WTC11 (cell line): ENCODE data around the gene SERPINE1. TPM values are rescaled to one million over a fixed set of nuclear protein-coding genes. Genes with fewer than 3 reads are reported as not detected.

Experiments
- ATAC-seq: fragments of 200-7000 bp; cut with Tn5 transposase; 2 replicates; pipeline ENCODE4 v1.10.0; 2021; ENCODE audit warnings: mild to moderate bottlenecking, moderate library complexity
- CTCF ChIA-PET: fragments of 300-600 bp; sonication (Branson Sonifier 250); formaldehyde crosslinking; loops from one replicate; lab custom pipeline; 2021; ENCODE audit warnings: antibody characterized with exemption; lab: Charles Lee
- POLR2A ChIA-PET: fragments of 350-600 bp; sonication (Branson Sonifier 250); formaldehyde crosslinking; loops from one replicate; lab custom pipeline; 2021; ENCODE audit warnings: antibody characterized with exemption; lab: Charles Lee
- DNase-seq: peaks from one replicate; pipeline ENCODE4 v3.0.0; 2021; ENCODE audit warnings: low spot score
- H3K27ac Mint-ChIP-seq: 2 replicates; pipeline ENCODE4 v1.8.0; 2021; ENCODE audit warnings: mixed read lengths
- H3K27me3 Mint-ChIP-seq: 2 replicates; pipeline ENCODE4 v1.8.0; 2021; ENCODE audit warnings: low read depth, mild to moderate bottlenecking, moderate library complexity, mixed read lengths
- H3K36me3 Mint-ChIP-seq: 2 replicates; pipeline ENCODE4 v1.8.0; 2021; ENCODE audit warnings: mixed read lengths
- H3K4me1 Mint-ChIP-seq: 2 replicates; pipeline ENCODE4 v1.8.0; 2022; ENCODE audit warnings: mixed read lengths
- H3K4me3 Mint-ChIP-seq: 2 replicates; pipeline ENCODE4 v1.8.0; 2021; ENCODE audit warnings: mild to moderate bottlenecking, moderate library complexity, mixed read lengths
- H3K9me3 Mint-ChIP-seq: 2 replicates; pipeline ENCODE4 v1.8.0; 2021; ENCODE audit warnings: mixed read lengths
- E2F5 ChIP-seq: sonication (generic); formaldehyde crosslinking; IDR thresholded peaks from 2 replicates; pipeline ENCODE4 v1.8.1; 2022; ENCODE audit warnings: mild to moderate bottlenecking, moderate library complexity, missing genetic modification reagents
- EMX1 ChIP-seq: fragments of 250-450 bp; sonication (Bioruptor Pico); IDR thresholded peaks from 2 replicates; pipeline ENCODE4 v1.8.0; 2021; ENCODE audit warnings: mild to moderate bottlenecking
- FOXJ3 ChIP-seq: sonication (generic); formaldehyde crosslinking; IDR thresholded peaks from 2 replicates; pipeline ENCODE4 v1.9.0; 2021; ENCODE audit warnings: missing genetic modification reagents, mild to moderate bottlenecking, borderline replicate concordance
- FOXK1 ChIP-seq: sonication (generic); formaldehyde crosslinking; IDR thresholded peaks from 2 replicates; pipeline ENCODE4 v1.8.0; 2022; ENCODE audit warnings: mild to moderate bottlenecking, moderate library complexity, missing genetic modification reagents
- FOXP4 ChIP-seq: sonication (generic); formaldehyde crosslinking; IDR thresholded peaks from 2 replicates; pipeline ENCODE4 v1.8.0; 2022; ENCODE audit warnings: mild to moderate bottlenecking, missing genetic modification reagents
- MYBL2 ChIP-seq: sonication (generic); formaldehyde crosslinking; IDR thresholded peaks from 2 replicates; pipeline ENCODE4 v1.8.1; 2023; ENCODE audit warnings: mild to moderate bottlenecking, moderate library complexity, missing genetic modification reagents
- NR1H2 ChIP-seq: sonication (generic); formaldehyde crosslinking; IDR thresholded peaks from 2 replicates; pipeline ENCODE4 v1.9.0; 2021; ENCODE audit warnings: mild to moderate bottlenecking, moderate library complexity, missing genetic modification reagents
- NR2C2 ChIP-seq: sonication (generic); formaldehyde crosslinking; IDR thresholded peaks from 2 replicates; pipeline ENCODE4 v1.8.0; 2022; ENCODE audit warnings: mild to moderate bottlenecking, missing genetic modification reagents
- RELA ChIP-seq: sonication (generic); formaldehyde crosslinking; IDR thresholded peaks from 2 replicates; pipeline ENCODE4 v1.8.1; 2022; ENCODE audit warnings: missing genetic modification reagents, mild to moderate bottlenecking, borderline replicate concordance
- SP1 ChIP-seq: sonication (generic); formaldehyde crosslinking; conservative IDR thresholded peaks from 2 replicates; pipeline ENCODE4 v1.8.1; 2022; ENCODE audit warnings: missing genetic modification reagents
- ZNF232 ChIP-seq: sonication (generic); formaldehyde crosslinking; IDR thresholded peaks from 2 replicates; pipeline ENCODE4 v1.8.0; 2022; ENCODE audit warnings: mild to moderate bottlenecking, missing genetic modification reagents
- ZNF263 ChIP-seq: sonication (generic); formaldehyde crosslinking; IDR thresholded peaks from 2 replicates; pipeline ENCODE4 v1.8.1; 2022; ENCODE audit warnings: low read depth, mild to moderate bottlenecking, moderate library complexity, missing genetic modification reagents
- ZSCAN18 ChIP-seq: fragments of 250-450 bp; sonication (Bioruptor Pico); IDR thresholded peaks from 2 replicates; pipeline ENCODE4 v2.1.2; 2022; ENCODE audit warnings: mild to moderate bottlenecking, moderate library complexity
- total RNA-seq: library from RNA; stranded (reverse); gene quantifications from 3 replicates; pipeline ENCODE4 v1.2.3, GENCODE V29; 2021
- TF ChIP-seq, protein P1 (sequence below): sonication (generic); formaldehyde crosslinking; IDR thresholded peaks from 2 replicates; pipeline ENCODE4 v1.8.0; 2023; ENCODE audit warnings: missing genetic modification reagents, mild to moderate bottlenecking, borderline replicate concordance
- TF ChIP-seq, protein P2 (sequence below): sonication (generic); formaldehyde crosslinking; IDR thresholded peaks from 2 replicates; pipeline ENCODE4 v1.8.0; 2023; ENCODE audit warnings: mild to moderate bottlenecking, missing genetic modification reagents
- TF ChIP-seq, protein P3 (sequence below): sonication (generic); formaldehyde crosslinking; IDR thresholded peaks from 2 replicates; pipeline ENCODE4 v1.8.0; 2022; ENCODE audit warnings: mild to moderate bottlenecking, missing genetic modification reagents
- TF ChIP-seq, protein P4 (sequence below): sonication (generic); formaldehyde crosslinking; IDR thresholded peaks from 2 replicates; pipeline ENCODE4 v1.8.1; 2023; ENCODE audit warnings: mild to moderate bottlenecking, missing genetic modification reagents
- TF ChIP-seq, protein P5 (sequence below): fragments of 250-450 bp; sonication (Bioruptor Pico); IDR thresholded peaks from 2 replicates; pipeline ENCODE4 v1.9.0; 2021; ENCODE audit warnings: moderate library complexity, mild to moderate bottlenecking, inconsistent platforms, borderline replicate concordance
- TF ChIP-seq, protein P6 (sequence below): sonication (generic); formaldehyde crosslinking; IDR thresholded peaks from 2 replicates; pipeline ENCODE4 v1.8.1; 2022; ENCODE audit warnings: low read depth, mild to moderate bottlenecking, moderate library complexity, missing genetic modification reagents, borderline replicate concordance

The SERPINE1 gene
- total RNA-seq, 1 experiment from 2014 or later: 2.6 TPM

GRCh38 chr7:101163279-101164070 lies 36.6 kb downstream of the SERPINE1 start:
- peaks cover 62% of the 10 kb centered on the region for H3K4me1 Mint-ChIP-seq
- H3K27me3 Mint-ChIP-seq: peaks cover 49% of the 10 kb centered on the region
- no peaks in the 10 kb centered on the region for H3K9me3 Mint-ChIP-seq
- H3K27ac Mint-ChIP-seq: no peak overlapping the region
- H3K4me3 Mint-ChIP-seq: peak overlapping the region; percentile 81
- DNase-seq (peak; percentile 70), ATAC-seq (peak; percentile 1)
- peaks cover 2% of the 10 kb centered on the region; the same call in 1 of the 2 replicates for H3K36me3 Mint-ChIP-seq
- CTCF ChIA-PET: interaction anchor here (0.6 to 9.0 kb wide), 12 partner anchors 7 to 269 kb away, joined by 3 to 103 read pairs (median 4); no protein-coding TSS in a partner anchor
- POLR2A ChIA-PET: no interaction called here
- TF ChIP-seq ZSCAN18 (CRISPR knock-in tag) (no peak), NR2C2 (CRISPR knock-in tag) (0 out of 2 replicates have a peak, but pooled peaks have one; percentile 29), ZNF263 (peak; percentile 98), EMX1 (CRISPR knock-in tag) (no peak), FOXK1 (CRISPR knock-in tag) (no peak; the same call in 1 of the 2 replicates), FOXJ3 (CRISPR knock-in tag) (no peak), ZNF232 (CRISPR knock-in tag) (peak; percentile 68; the same call in 1 of the 2 replicates), SP1 (CRISPR knock-in tag) (peak; percentile 63), FOXP4 (CRISPR knock-in tag) (peak; percentile 19; the same call in 1 of the 2 replicates), RELA (CRISPR knock-in tag) (no peak), MYBL2 (peak; percentile 13; the same call in 1 of the 2 replicates), NR1H2 (CRISPR knock-in tag) (no peak), E2F5 (CRISPR knock-in tag) (0 out of 2 replicates have a peak, but pooled peaks have one; percentile 1)
- TF ChIP-seq, protein P1, sequence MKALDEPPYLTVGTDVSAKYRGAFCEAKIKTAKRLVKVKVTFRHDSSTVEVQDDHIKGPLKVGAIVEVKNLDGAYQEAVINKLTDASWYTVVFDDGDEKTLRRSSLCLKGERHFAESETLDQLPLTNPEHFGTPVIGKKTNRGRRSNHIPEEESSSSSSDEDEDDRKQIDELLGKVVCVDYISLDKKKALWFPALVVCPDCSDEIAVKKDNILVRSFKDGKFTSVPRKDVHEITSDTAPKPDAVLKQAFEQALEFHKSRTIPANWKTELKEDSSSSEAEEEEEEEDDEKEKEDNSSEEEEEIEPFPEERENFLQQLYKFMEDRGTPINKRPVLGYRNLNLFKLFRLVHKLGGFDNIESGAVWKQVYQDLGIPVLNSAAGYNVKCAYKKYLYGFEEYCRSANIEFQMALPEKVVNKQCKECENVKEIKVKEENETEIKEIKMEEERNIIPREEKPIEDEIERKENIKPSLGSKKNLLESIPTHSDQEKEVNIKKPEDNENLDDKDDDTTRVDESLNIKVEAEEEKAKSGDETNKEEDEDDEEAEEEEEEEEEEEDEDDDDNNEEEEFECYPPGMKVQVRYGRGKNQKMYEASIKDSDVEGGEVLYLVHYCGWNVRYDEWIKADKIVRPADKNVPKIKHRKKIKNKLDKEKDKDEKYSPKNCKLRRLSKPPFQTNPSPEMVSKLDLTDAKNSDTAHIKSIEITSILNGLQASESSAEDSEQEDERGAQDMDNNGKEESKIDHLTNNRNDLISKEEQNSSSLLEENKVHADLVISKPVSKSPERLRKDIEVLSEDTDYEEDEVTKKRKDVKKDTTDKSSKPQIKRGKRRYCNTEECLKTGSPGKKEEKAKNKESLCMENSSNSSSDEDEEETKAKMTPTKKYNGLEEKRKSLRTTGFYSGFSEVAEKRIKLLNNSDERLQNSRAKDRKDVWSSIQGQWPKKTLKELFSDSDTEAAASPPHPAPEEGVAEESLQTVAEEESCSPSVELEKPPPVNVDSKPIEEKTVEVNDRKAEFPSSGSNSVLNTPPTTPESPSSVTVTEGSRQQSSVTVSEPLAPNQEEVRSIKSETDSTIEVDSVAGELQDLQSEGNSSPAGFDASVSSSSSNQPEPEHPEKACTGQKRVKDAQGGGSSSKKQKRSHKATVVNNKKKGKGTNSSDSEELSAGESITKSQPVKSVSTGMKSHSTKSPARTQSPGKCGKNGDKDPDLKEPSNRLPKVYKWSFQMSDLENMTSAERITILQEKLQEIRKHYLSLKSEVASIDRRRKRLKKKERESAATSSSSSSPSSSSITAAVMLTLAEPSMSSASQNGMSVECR (CRISPR knock-in tag): no peak
- TF ChIP-seq, protein P2, sequence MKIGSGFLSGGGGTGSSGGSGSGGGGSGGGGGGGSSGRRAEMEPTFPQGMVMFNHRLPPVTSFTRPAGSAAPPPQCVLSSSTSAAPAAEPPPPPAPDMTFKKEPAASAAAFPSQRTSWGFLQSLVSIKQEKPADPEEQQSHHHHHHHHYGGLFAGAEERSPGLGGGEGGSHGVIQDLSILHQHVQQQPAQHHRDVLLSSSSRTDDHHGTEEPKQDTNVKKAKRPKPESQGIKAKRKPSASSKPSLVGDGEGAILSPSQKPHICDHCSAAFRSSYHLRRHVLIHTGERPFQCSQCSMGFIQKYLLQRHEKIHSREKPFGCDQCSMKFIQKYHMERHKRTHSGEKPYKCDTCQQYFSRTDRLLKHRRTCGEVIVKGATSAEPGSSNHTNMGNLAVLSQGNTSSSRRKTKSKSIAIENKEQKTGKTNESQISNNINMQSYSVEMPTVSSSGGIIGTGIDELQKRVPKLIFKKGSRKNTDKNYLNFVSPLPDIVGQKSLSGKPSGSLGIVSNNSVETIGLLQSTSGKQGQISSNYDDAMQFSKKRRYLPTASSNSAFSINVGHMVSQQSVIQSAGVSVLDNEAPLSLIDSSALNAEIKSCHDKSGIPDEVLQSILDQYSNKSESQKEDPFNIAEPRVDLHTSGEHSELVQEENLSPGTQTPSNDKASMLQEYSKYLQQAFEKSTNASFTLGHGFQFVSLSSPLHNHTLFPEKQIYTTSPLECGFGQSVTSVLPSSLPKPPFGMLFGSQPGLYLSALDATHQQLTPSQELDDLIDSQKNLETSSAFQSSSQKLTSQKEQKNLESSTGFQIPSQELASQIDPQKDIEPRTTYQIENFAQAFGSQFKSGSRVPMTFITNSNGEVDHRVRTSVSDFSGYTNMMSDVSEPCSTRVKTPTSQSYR (CRISPR knock-in tag): peak; percentile 65; the same call in 1 of the 2 replicates
- TF ChIP-seq, protein P3, sequence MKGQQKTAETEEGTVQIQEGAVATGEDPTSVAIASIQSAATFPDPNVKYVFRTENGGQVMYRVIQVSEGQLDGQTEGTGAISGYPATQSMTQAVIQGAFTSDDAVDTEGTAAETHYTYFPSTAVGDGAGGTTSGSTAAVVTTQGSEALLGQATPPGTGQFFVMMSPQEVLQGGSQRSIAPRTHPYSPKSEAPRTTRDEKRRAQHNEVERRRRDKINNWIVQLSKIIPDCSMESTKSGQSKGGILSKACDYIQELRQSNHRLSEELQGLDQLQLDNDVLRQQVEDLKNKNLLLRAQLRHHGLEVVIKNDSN (CRISPR knock-in tag): no peak
- TF ChIP-seq, protein P4, sequence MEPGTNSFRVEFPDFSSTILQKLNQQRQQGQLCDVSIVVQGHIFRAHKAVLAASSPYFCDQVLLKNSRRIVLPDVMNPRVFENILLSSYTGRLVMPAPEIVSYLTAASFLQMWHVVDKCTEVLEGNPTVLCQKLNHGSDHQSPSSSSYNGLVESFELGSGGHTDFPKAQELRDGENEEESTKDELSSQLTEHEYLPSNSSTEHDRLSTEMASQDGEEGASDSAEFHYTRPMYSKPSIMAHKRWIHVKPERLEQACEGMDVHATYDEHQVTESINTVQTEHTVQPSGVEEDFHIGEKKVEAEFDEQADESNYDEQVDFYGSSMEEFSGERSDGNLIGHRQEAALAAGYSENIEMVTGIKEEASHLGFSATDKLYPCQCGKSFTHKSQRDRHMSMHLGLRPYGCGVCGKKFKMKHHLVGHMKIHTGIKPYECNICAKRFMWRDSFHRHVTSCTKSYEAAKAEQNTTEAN (CRISPR knock-in tag): 0 out of 2 replicates have a peak, but pooled peaks have one; percentile 10
- TF ChIP-seq, protein P5, sequence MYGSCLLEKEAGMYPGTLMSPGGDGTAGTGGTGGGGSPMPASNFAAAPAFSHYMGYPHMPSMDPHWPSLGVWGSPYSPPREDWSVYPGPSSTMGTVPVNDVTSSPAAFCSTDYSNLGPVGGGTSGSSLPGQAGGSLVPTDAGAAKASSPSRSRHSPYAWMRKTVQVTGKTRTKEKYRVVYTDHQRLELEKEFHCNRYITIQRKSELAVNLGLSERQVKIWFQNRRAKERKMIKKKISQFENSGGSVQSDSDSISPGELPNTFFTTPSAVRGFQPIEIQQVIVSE (CRISPR knock-in tag): no peak
- TF ChIP-seq, protein P6, sequence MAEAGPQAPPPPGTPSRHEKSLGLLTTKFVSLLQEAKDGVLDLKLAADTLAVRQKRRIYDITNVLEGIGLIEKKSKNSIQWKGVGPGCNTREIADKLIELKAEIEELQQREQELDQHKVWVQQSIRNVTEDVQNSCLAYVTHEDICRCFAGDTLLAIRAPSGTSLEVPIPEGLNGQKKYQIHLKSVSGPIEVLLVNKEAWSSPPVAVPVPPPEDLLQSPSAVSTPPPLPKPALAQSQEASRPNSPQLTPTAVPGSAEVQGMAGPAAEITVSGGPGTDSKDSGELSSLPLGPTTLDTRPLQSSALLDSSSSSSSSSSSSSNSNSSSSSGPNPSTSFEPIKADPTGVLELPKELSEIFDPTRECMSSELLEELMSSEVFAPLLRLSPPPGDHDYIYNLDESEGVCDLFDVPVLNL (CRISPR knock-in tag): 0 out of 2 replicates have a peak, but pooled peaks have one; percentile 9
